Measurements from ENCODE around the gene RRBP1.

Gene RRBP1

GRCh38 chr20:17646209-17646960 lies 35.7 kb downstream of the RRBP1 start:
- no peak for DNase-seq
- Histone ChIP-seq H3K9me2 (replicated peaks; ENCODE audit: insufficient read depth, low read length) (no peaks in the 10 kb centered on the region), H3K27ac (ENCODE audit: low read length) (no peak overlapping the region), H3K4me1 (ENCODE audit: low read length) (no peaks in the 10 kb centered on the region), H3K27me3 (replicated peaks; ENCODE audit: insufficient read depth, low read length) (no peaks in the 10 kb centered on the region), H3K4me2 (ENCODE audit: low read depth, low read length) (no peak overlapping the region), H3K9ac (ENCODE audit: low read length) (no peak overlapping the region), H2AFZ (ENCODE audit: low read length) (no peak overlapping the region), H3F3A (ENCODE audit: insufficient read depth, low read length) (no peaks in the 10 kb centered on the region; the same call in none of the 2 replicates), H3K4me3 (ENCODE audit: low read length) (no peak overlapping the region), H3K36me3 (replicated peaks; ENCODE audit: insufficient read depth, low read length) (peaks cover 8% of the 10 kb centered on the region), H4K20me1 (ENCODE audit: insufficient read depth, low read length) (peaks cover 77% of the 10 kb centered on the region), H3K9me3 (replicated peaks; ENCODE audit: insufficient read depth, low read length) (no peaks in the 10 kb centered on the region), H3K79me2 (ENCODE audit: low read length) (peaks cover 99% of the 10 kb centered on the region)
- TF ChIP-seq EZH2phosphoT487 (IDR thresholded peaks at IDR 0.05; ENCODE audit: low read length) (no peak), EZH2 (optimal IDR thresholded peaks at IDR 0.05; ENCODE audit: low read depth, low read length) (no peak), CTCF (IDR thresholded peaks at IDR 0.05; ENCODE audit: low read length) (no peak)

GRCh38 chr20:17645546-17646208 lies 36.4 kb downstream of the RRBP1 start:
- no peaks in the 10 kb centered on the region for H3K27me3 ChIP-seq (replicated peaks; ENCODE audit: insufficient read depth, low read length)
- TF ChIP-seq CTCF (IDR thresholded peaks at IDR 0.05; ENCODE audit: low read length) (no peak), EZH2phosphoT487 (IDR thresholded peaks at IDR 0.05; ENCODE audit: low read length) (no peak), EZH2 (optimal IDR thresholded peaks at IDR 0.05; ENCODE audit: low read depth, low read length) (no peak)
- no peaks in the 10 kb centered on the region for H3K9me3 ChIP-seq (replicated peaks; ENCODE audit: insufficient read depth, low read length)
- no peak overlapping the region for H3K4me2 ChIP-seq (ENCODE audit: low read depth, low read length)
- H2AFZ ChIP-seq (ENCODE audit: low read length) = no peak overlapping the region
- no peaks in the 10 kb centered on the region; the same call in none of the 2 replicates for H3F3A ChIP-seq (ENCODE audit: insufficient read depth, low read length)
- no peak overlapping the region for H3K9ac ChIP-seq (ENCODE audit: low read length)
- no peaks in the 10 kb centered on the region for H3K4me1 ChIP-seq (ENCODE audit: low read length)
- no peak overlapping the region for H3K4me3 ChIP-seq (ENCODE audit: low read length)
- H3K36me3 ChIP-seq (replicated peaks; ENCODE audit: insufficient read depth, low read length) = peaks cover 13% of the 10 kb centered on the region
- H3K9me2 ChIP-seq (replicated peaks; ENCODE audit: insufficient read depth, low read length) = no peaks in the 10 kb centered on the region
- no peak overlapping the region for H3K27ac ChIP-seq (ENCODE audit: low read length)
- H3K79me2 ChIP-seq (ENCODE audit: low read length) = peaks cover 99% of the 10 kb centered on the region
- no peak for DNase-seq
- H4K20me1 ChIP-seq (ENCODE audit: insufficient read depth, low read length) = peaks cover 71% of the 10 kb centered on the region

- Histone ChIP-seq H3K9me2 (replicated peaks; ENCODE audit: insufficient read depth, low read length) (no peaks in the 10 kb centered on the region), H3K4me2 (ENCODE audit: low read depth, low read length) (no peak overlapping the region), H3K79me2 (ENCODE audit: low read length) (peaks cover 99% of the 10 kb centered on the region), H3F3A (ENCODE audit: insufficient read depth, low read length) (no peaks in the 10 kb centered on the region; the same call in 1 of the 2 replicates), H3K27ac (ENCODE audit: low read length) (no peak overlapping the region), H3K27me3 (replicated peaks; ENCODE audit: insufficient read depth, low read length) (no peaks in the 10 kb centered on the region), H3K9me3 (replicated peaks; ENCODE audit: insufficient read depth, low read length) (no peaks in the 10 kb centered on the region), H3K4me3 (ENCODE audit: low read length) (no peak overlapping the region), H3K9ac (ENCODE audit: low read length) (no peak overlapping the region), H4K20me1 (ENCODE audit: insufficient read depth, low read length) (peaks cover 65% of the 10 kb centered on the region), H2AFZ (ENCODE audit: low read length) (no peak overlapping the region), H3K36me3 (replicated peaks; ENCODE audit: insufficient read depth, low read length) (peaks cover 14% of the 10 kb centered on the region), H3K4me1 (ENCODE audit: low read length) (no peaks in the 10 kb centered on the region)
- no peak for TF ChIP-seq EZH2 (optimal IDR thresholded peaks at IDR 0.05; ENCODE audit: low read depth, low read length)
- TF ChIP-seq EZH2phosphoT487 (IDR thresholded peaks at IDR 0.05; ENCODE audit: low read length) = no peak
- TF ChIP-seq CTCF (IDR thresholded peaks at IDR 0.05; ENCODE audit: low read length) = no peak
- no peak for DNase-seq
These were observed 37.0 kb downstream of the RRBP1 start for GRCh38 chr20:17645010-17645409.
